HepG2 (cell line): ENCODE measurements around the gene SYDE1. TPM values are rescaled to one million over a fixed set of nuclear protein-coding genes. Genes with fewer than 3 reads are reported as not detected.

ENCODE experiments used
- AHR ChIP-seq: IDR thresholded peaks from 2 replicates; pipeline ENCODE4 v1.6.1; 2018; ENCODE audit warnings: missing genetic modification reagents, missing compliant biosample characterization
- CREB1 ChIP-seq, 2 experiments: fragments of 450-650 bp in 1 of 2; IDR thresholded peaks; 2 replicates each; pipeline ENCODE4 v1.6.1; 2016 to 2017; ENCODE audit warnings: control low read depth in 1 of 2, mild to moderate bottlenecking in 1 of 2, missing compliant biosample characterization in 1 of 2, missing genetic modification characterization in 1 of 2
- HCFC1 ChIP-seq: fragments of 150-350 bp; IDR thresholded peaks from 2 replicates; pipeline ENCODE4 v1.6.1; 2014; ENCODE audit warnings: low read depth, low read length
- MAZ ChIP-seq, 2 experiments: sonication (generic) in 1 of 2; formaldehyde crosslinking in 1 of 2; IDR thresholded peaks; 2 replicates each; pipeline versions ENCODE4 v1.5.0 to v1.6.1; 2012 to 2020; ENCODE audit warnings: low read depth in 2 of 2, mild to moderate bottlenecking in 2 of 2, borderline replicate concordance in 1 of 2, improper control_type of control experiment in 1 of 2, low read length in 1 of 2, missing genetic modification reagents in 1 of 2, moderate library complexity in 1 of 2
- POLR2A ChIP-seq, 2 experiments: IDR thresholded peaks; 2 replicates each; pipeline ENCODE4 v1.6.1; 2011; ENCODE audit warnings: low read depth in 2 of 2, low read length in 2 of 2, mild to moderate bottlenecking in 1 of 2, moderate library complexity in 1 of 2; ENCODE audit not compliant: insufficient read depth in 1 of 2
- POLR2G ChIP-seq: fragments of 200-400 bp; formaldehyde crosslinking; IDR thresholded peaks from 2 replicates; pipeline ENCODE4 v1.6.1; 2018; ENCODE audit warnings: mild to moderate bottlenecking, low read depth, low read length, moderate library complexity
- RBFOX2 ChIP-seq: fragments of 200-400 bp; formaldehyde crosslinking; IDR thresholded peaks from 2 replicates; pipeline ENCODE4 v1.6.1; 2017; ENCODE audit warnings: low read depth, mild to moderate bottlenecking, low read length
- TBX2 ChIP-seq: sonication (generic); formaldehyde crosslinking; IDR thresholded peaks from 2 replicates; pipeline ENCODE4 v1.5.0; 2020; ENCODE audit warnings: missing genetic modification reagents, mild to moderate bottlenecking, borderline replicate concordance
- TEAD3 ChIP-seq: optimal IDR thresholded peaks from 2 replicates; pipeline ENCODE3; 2016; ENCODE audit warnings: borderline replicate concordance
- ZNF614 ChIP-seq: IDR thresholded peaks from 2 replicates; pipeline ENCODE4 v1.6.1; 2018; ENCODE audit warnings: missing biosample characterization, missing genetic modification reagents, inconsistent platforms, borderline replicate concordance
- ZNF746 ChIP-seq: sonication (generic); formaldehyde crosslinking; IDR thresholded peaks from 2 replicates; pipeline ENCODE4 v1.8.0; 2022; ENCODE audit warnings: mild to moderate bottlenecking, missing genetic modification reagents
- ZSCAN30 ChIP-seq: sonication (generic); formaldehyde crosslinking; IDR thresholded peaks from 2 replicates; pipeline ENCODE4 v1.5.0; 2020; ENCODE audit warnings: mild to moderate bottlenecking, missing genetic modification reagents
- polyA plus RNA-seq, 8 experiments: library from polyadenylated mRNA; depleted of rRNA in 3 of 8; stranded (reverse) in 7 of 8; unstranded in 1 of 8; fragments of >200 nt; fragmentation: Illumina TruSeq in 4 of 8; extraction: Trizol in 4 of 8; gene quantifications; 2 replicates each; pipeline versions ENCODE4 v1.2.1 to v1.2.3, GENCODE V29; 2011 to 2016; ENCODE audit warnings: low read depth in 4 of 8, missing spikeins in 1 of 8, mixed read lengths in 1 of 8; ENCODE audit not compliant: insufficient read depth in 1 of 8
- total RNA-seq, 5 experiments: library from RNA; depleted of rRNA; stranded (reverse); fragments of >200 nt; fragmentation: Illumina TruSeq; extraction: Trizol; gene quantifications; 2 replicates each; pipeline ENCODE4 v1.2.3, GENCODE V29; 2016; ENCODE audit warnings: low read depth in 1 of 5
- TF ChIP-seq, protein P1 (sequence below): sonication (generic); formaldehyde crosslinking; IDR thresholded peaks from 2 replicates; pipeline ENCODE4 v1.4.0; 2020; ENCODE audit warnings: missing genetic modification reagents
- TF ChIP-seq, protein P2 (sequence below): IDR thresholded peaks from 2 replicates; pipeline ENCODE4 v1.6.1; 2016; ENCODE audit warnings: missing compliant biosample characterization, missing genetic modification reagents, borderline replicate concordance
- TF ChIP-seq, protein P3 (sequence below): IDR thresholded peaks from 2 replicates; pipeline ENCODE4 v1.6.1; 2012; ENCODE audit warnings: inconsistent platforms
- TF ChIP-seq, protein P4 (sequence below): sonication (generic); formaldehyde crosslinking; IDR thresholded peaks from 2 replicates; pipeline ENCODE4 v1.4.0; 2020; ENCODE audit warnings: missing genetic modification reagents, mild to moderate bottlenecking, borderline replicate concordance
- TF ChIP-seq, protein P5 (sequence below): sonication (generic); formaldehyde crosslinking; IDR thresholded peaks from 2 replicates; pipeline ENCODE4 v1.4.0; 2020; ENCODE audit warnings: mild to moderate bottlenecking, missing genetic modification reagents

The SYDE1 gene
- total and polyA plus RNA-seq, 2 of the 13 experiments (the other 11 are each of a cell fraction or from before 2014, with no cell fraction given): 4.3 to 13.6 TPM

DNA sequence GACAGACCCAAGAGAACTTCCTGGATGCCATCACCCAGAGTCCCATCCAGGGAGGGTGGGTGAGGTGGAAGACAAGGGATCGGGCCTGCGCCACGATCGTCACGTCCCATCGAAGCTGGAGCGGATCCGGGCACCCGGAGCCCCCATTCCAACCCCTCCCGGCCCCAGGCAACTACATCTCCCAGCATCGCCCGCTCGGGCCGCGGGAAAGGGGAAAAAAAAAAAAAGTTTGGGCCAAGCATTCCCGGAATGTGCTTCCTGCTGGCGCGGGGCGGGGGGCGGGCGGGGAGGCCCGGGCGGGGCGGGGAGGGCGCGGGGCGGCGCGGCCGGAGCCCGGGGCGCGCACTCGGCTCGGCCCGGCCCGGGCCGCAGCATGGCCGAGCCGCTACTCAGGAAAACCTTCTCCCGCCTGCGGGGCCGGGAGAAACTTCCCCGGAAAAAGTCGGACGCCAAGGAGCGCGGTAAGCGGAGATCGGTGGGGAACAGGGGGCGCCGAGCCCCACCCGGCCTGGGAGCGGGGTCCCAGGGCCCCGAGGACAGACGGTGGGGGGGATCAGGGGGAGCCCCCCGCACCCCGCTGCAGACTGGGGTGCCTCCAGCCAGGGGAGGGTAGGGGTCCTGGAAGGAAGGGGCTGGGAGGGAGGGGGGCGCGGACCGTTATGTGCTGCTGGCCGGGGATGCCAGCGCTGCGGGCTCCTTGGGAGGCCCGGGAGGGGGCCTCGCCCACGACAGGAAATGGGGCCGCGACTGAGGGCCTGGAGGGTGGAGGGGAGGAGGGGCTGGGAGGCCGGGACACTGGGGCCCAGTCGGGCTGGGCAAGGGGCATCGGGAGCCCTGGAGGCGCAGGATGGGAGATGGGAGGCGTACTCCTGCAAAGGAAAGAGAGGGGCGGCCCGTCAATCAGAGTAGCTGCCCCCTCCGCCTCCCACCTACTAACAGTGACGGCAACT lies at the start of gene SYDE1 (continued):
- TF ChIP-seq, protein P1, sequence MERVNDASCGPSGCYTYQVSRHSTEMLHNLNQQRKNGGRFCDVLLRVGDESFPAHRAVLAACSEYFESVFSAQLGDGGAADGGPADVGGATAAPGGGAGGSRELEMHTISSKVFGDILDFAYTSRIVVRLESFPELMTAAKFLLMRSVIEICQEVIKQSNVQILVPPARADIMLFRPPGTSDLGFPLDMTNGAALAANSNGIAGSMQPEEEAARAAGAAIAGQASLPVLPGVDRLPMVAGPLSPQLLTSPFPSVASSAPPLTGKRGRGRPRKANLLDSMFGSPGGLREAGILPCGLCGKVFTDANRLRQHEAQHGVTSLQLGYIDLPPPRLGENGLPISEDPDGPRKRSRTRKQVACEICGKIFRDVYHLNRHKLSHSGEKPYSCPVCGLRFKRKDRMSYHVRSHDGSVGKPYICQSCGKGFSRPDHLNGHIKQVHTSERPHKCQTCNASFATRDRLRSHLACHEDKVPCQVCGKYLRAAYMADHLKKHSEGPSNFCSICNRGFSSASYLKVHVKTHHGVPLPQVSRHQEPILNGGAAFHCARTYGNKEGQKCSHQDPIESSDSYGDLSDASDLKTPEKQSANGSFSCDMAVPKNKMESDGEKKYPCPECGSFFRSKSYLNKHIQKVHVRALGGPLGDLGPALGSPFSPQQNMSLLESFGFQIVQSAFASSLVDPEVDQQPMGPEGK: peak; percentile 70
- TF ChIP-seq, protein P2, sequence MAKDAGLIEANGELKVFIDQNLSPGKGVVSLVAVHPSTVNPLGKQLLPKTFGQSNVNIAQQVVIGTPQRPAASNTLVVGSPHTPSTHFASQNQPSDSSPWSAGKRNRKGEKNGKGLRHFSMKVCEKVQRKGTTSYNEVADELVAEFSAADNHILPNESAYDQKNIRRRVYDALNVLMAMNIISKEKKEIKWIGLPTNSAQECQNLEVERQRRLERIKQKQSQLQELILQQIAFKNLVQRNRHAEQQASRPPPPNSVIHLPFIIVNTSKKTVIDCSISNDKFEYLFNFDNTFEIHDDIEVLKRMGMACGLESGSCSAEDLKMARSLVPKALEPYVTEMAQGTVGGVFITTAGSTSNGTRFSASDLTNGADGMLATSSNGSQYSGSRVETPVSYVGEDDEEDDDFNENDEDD (CRISPR knock-in tag): 0 out of 2 replicates have a peak, but pooled peaks have one; percentile 45
- TF ChIP-seq TBX2 (CRISPR knock-in tag) (peak; percentile 47; the same call in 1 of the 2 replicates), TEAD3 (peak; percentile 84), POLR2G (peak; percentile 72), POLR2A (IDR thresholded peaks at IDR 0.05; ENCODE audit: insufficient read depth in 1 of 2, low read depth in 2 of 2, low read length in 2 of 2) (peak; percentile 21 to 60; a peak in 1 of 4 replicates), ZSCAN30 (CRISPR knock-in tag) (no peak), AHR (no peak), ZNF614 (CRISPR knock-in tag) (no peak), MAZ (IDR thresholded peaks at IDR 0.05; ENCODE audit: borderline replicate concordance, low read depth, low read length) (no peak), MAZ (CRISPR knock-in tag; IDR thresholded peaks at IDR 0.05; ENCODE audit: low read depth) (0 out of 2 replicates have a peak, but pooled peaks have one; percentile 2), RBFOX2 (peak; percentile 55), ZNF746 (CRISPR knock-in tag) (no peak), HCFC1 (peak; percentile 50; the same call in 1 of the 2 replicates), CREB1 (IDR thresholded peaks at IDR 0.05) (no peak), CREB1 (CRISPR knock-in tag; IDR thresholded peaks at IDR 0.05) (peak; percentile 28; the same call in 1 of the 2 replicates)
- TF ChIP-seq, protein P3, sequence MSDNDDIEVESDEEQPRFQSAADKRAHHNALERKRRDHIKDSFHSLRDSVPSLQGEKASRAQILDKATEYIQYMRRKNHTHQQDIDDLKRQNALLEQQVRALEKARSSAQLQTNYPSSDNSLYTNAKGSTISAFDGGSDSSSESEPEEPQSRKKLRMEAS: 0 out of 2 replicates have a peak, but pooled peaks have one; percentile 53
- TF ChIP-seq, protein P4, sequence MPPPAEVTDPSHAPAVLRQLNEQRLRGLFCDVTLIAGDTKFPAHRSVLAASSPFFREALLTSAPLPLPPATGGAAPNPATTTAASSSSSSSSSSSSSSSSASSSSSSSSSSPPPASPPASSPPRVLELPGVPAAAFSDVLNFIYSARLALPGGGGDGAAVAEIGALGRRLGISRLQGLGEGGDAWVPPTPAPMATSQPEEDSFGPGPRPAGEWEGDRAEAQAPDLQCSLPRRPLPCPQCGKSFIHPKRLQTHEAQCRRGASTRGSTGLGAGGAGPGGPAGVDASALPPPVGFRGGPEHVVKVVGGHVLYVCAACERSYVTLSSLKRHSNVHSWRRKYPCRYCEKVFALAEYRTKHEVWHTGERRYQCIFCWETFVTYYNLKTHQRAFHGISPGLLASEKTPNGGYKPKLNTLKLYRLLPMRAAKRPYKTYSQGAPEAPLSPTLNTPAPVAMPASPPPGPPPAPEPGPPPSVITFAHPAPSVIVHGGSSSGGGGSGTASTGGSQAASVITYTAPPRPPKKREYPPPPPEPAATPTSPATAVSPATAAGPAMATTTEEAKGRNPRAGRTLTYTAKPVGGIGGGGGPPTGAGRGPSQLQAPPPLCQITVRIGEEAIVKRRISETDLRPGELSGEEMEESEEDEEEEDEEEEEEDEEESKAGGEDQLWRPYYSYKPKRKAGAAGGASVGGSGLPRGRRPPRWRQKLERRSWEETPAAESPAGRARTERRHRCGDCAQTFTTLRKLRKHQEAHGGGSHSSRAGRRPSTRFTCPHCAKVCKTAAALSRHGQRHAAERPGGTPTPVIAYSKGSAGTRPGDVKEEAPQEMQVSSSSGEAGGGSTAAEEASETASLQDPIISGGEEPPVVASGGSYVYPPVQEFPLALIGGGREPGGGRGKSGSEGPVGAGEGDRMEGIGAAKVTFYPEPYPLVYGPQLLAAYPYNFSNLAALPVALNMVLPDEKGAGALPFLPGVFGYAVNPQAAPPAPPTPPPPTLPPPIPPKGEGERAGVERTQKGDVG (CRISPR knock-in tag): no peak
- TF ChIP-seq, protein P5, sequence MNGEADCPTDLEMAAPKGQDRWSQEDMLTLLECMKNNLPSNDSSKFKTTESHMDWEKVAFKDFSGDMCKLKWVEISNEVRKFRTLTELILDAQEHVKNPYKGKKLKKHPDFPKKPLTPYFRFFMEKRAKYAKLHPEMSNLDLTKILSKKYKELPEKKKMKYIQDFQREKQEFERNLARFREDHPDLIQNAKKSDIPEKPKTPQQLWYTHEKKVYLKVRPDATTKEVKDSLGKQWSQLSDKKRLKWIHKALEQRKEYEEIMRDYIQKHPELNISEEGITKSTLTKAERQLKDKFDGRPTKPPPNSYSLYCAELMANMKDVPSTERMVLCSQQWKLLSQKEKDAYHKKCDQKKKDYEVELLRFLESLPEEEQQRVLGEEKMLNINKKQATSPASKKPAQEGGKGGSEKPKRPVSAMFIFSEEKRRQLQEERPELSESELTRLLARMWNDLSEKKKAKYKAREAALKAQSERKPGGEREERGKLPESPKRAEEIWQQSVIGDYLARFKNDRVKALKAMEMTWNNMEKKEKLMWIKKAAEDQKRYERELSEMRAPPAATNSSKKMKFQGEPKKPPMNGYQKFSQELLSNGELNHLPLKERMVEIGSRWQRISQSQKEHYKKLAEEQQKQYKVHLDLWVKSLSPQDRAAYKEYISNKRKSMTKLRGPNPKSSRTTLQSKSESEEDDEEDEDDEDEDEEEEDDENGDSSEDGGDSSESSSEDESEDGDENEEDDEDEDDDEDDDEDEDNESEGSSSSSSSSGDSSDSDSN (CRISPR knock-in tag): 0 out of 2 replicates have a peak, but pooled peaks have one; percentile 29
